HCT116 (cell line): ENCODE results near the gene SERINC5.

ENCODE experiments used
- ELF1 ChIP-seq: IDR thresholded peaks from 2 replicates; pipeline ENCODE4 v1.6.1; 2012; ENCODE audit warnings: low read depth, borderline replicate concordance
- EZH2phosphoT487 ChIP-seq: fragments of 200-600 bp; IDR thresholded peaks from 2 replicates; pipeline ENCODE4 v1.6.1; 2018; ENCODE audit warnings: antibody characterized with exemption, borderline replicate concordance
- POLR2A ChIP-seq: IDR thresholded peaks from 2 replicates; pipeline ENCODE4 v1.7.0; 2011; ENCODE audit warnings: borderline replicate concordance; ENCODE audit not compliant: insufficient read depth, insufficient read length; ENCODE audit errors: extremely low read depth
- POLR2AphosphoS5 ChIP-seq: IDR thresholded peaks from 2 replicates; pipeline ENCODE4 v1.6.1; 2011; ENCODE audit warnings: mild to moderate bottlenecking, low read depth, low read length, moderate library complexity
- ZFX ChIP-seq: fragments of 450-650 bp; IDR thresholded peaks from 2 replicates; pipeline ENCODE4 v1.6.1; 2017
- ZNF274 ChIP-seq: fragments of 200-500 bp; sonication (Bioruptor generic); IDR thresholded peaks from 2 replicates; pipeline ENCODE4 v1.6.1; 2014; ENCODE audit warnings: mild to moderate bottlenecking, low read depth, low read length, inconsistent platforms
- TF ChIP-seq, protein P1 (sequence below), 3 experiments: fragments of 200-600 bp in 1 of 3; sonication (generic) in 1 of 3; IDR thresholded peaks in 2 of 3; conservative IDR thresholded peaks in 1 of 3; 2 replicates each; pipeline ENCODE4 v1.5.1; 2012 to 2017; ENCODE audit warnings: low read depth in 2 of 3, low read length in 2 of 3, antibody characterized with exemption in 1 of 3, borderline replicate concordance in 1 of 3, control low read depth in 1 of 3, mild to moderate bottlenecking in 1 of 3, mixed read lengths in 1 of 3, mixed run types in 1 of 3, moderate library complexity in 1 of 3; ENCODE audit not compliant: insufficient read depth in 1 of 3

DNA sequence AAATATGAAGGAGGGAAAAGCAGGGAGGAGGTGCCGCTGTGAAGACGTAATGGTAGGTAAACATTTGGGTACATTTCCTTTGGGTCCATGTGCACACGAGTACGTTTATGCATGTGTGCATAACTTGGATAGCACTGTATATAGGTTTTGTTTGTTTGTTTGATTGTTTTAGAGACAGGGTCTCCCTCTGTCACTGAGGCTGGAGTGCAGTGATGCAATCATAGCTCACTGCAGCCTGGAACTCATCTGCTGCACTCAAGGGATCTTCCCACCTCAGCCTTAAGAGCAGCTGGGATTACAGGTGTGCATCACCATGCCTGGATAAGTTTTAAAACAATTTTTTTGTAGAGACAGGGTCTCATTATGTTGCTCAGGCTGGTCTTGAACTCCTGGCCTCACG, 126.7 kb downstream of the SERINC5 start:
- TF ChIP-seq POLR2AphosphoS5, result no peak
- no peak for TF ChIP-seq ZFX
- TF ChIP-seq POLR2A, result no peak
- TF ChIP-seq EZH2phosphoT487, result no peak
- TF ChIP-seq ELF1, result no peak
- TF ChIP-seq ZNF274, result no peak
- TF ChIP-seq, protein P1, sequence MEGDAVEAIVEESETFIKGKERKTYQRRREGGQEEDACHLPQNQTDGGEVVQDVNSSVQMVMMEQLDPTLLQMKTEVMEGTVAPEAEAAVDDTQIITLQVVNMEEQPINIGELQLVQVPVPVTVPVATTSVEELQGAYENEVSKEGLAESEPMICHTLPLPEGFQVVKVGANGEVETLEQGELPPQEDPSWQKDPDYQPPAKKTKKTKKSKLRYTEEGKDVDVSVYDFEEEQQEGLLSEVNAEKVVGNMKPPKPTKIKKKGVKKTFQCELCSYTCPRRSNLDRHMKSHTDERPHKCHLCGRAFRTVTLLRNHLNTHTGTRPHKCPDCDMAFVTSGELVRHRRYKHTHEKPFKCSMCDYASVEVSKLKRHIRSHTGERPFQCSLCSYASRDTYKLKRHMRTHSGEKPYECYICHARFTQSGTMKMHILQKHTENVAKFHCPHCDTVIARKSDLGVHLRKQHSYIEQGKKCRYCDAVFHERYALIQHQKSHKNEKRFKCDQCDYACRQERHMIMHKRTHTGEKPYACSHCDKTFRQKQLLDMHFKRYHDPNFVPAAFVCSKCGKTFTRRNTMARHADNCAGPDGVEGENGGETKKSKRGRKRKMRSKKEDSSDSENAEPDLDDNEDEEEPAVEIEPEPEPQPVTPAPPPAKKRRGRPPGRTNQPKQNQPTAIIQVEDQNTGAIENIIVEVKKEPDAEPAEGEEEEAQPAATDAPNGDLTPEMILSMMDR (IDR thresholded peaks at IDR 0.05 in 2 of 3, conservative IDR thresholded peaks at IDR 0.05 in 1 of 3; ENCODE audit: borderline replicate concordance in 1 of 3, insufficient read depth in 1 of 3, low read depth in 2 of 3, low read length in 2 of 3), result no peak
